Upper lobe of left lung (tissue), 6 donors: Measurements from ENCODE around the gene CCM2L. TPM values are rescaled to one million over a fixed set of nuclear protein-coding genes. Genes with fewer than 3 reads are reported as not detected.

Experiments
- ATAC-seq, 2 donors: fragments of 200-7000 bp; cut with Tn5 transposase; one replicate each; pipeline ENCODE4 v1.9.1; 2022; ENCODE audit warnings: mild to moderate bottlenecking in 2 of 2, moderate library complexity in 2 of 2; ENCODE audit not compliant: low FRiP score in 2 of 2
- DNase-seq, 2 donors: peaks; one replicate each; pipeline ENCODE4 v3.0.0-alpha.2; 2019 to 2020
- H3K27ac ChIP-seq, 4 donors: fragments of 200-600 bp; sonication (generic); one replicate each; pipeline ENCODE4 v1.5.1; 2016 to 2019
- H3K27me3 ChIP-seq, 4 donors: fragments of 200-600 bp; sonication (generic); one replicate each; pipeline ENCODE4 v1.5.1; 2017 to 2019
- H3K36me3 ChIP-seq, 4 donors: fragments of 200-600 bp; sonication (generic); one replicate each; pipeline ENCODE4 v1.5.1; 2016 to 2019
- H3K4me1 ChIP-seq, 4 donors: fragments of 200-600 bp; sonication (generic); one replicate each; pipeline ENCODE4 v1.5.1; 2018 to 2019
- H3K4me3 ChIP-seq, 4 donors: fragments of 200-600 bp; sonication (generic); one replicate each; pipeline ENCODE4 v1.5.1; 2017 to 2019; ENCODE audit warnings: mild to moderate bottlenecking in 2 of 4, moderate library complexity in 1 of 4
- H3K9me3 ChIP-seq, 4 donors: fragments of 200-600 bp; sonication (generic); one replicate each; pipeline ENCODE4 v1.5.1; 2018 to 2019
- EP300 ChIP-seq, 4 donors: sonication (generic); formaldehyde crosslinking; IDR thresholded peaks; one replicate each; pipeline ENCODE4 v1.5.1; 2017; ENCODE audit warnings: antibody characterized with exemption in 4 of 4, control low read depth in 2 of 4
- POLR2A ChIP-seq, 4 donors: fragments of 450-650 bp; IDR thresholded peaks; one replicate each; pipeline ENCODE4 v1.5.1; 2016 to 2017; ENCODE audit warnings: antibody characterized with exemption in 4 of 4, mild to moderate bottlenecking in 2 of 4
- POLR2AphosphoS5 ChIP-seq, 2 donors: sonication (generic); formaldehyde crosslinking; IDR thresholded peaks; one replicate each; pipeline ENCODE4 v1.5.1; 2017; ENCODE audit warnings: antibody characterized with exemption in 2 of 2
- WGBS, 2 donors: methylation state at CpG; one replicate each; pipeline ENCODE4 v1.1.5; 2017 to 2018; 5-methylcytosine and 5-hydroxymethylcytosine counted together
- total RNA-seq, 6 donors: library from RNA; depleted of rRNA in 4 of 6; stranded (reverse); fragments of >200 nt in 4 of 6; gene quantifications; one replicate each; pipeline versions ENCODE4 v1.1.0 to v1.2.1, GENCODE V29; 2016 to 2021
- TF ChIP-seq, protein P1 (sequence below), 6 experiments: fragments of 450-650 bp in 4 of 6; fragments of 200-600 bp in 2 of 6; sonication (generic) in 2 of 6; IDR thresholded peaks; one replicate each; pipeline ENCODE4 v1.5.1; 2016 to 2019; ENCODE audit warnings: antibody characterized with exemption in 6 of 6
- donor health status: DM: no; HTN: no; CAD: no; lungs with moderate emphysema.
- donor health status: DM: no; HTN: yes; CAD: no; lungs with severe emphysema.

CCM2L gene
- total RNA-seq, 6 donors from 2014 or later, result 4.2 to 29.2 (median 8.3) TPM

DNA sequence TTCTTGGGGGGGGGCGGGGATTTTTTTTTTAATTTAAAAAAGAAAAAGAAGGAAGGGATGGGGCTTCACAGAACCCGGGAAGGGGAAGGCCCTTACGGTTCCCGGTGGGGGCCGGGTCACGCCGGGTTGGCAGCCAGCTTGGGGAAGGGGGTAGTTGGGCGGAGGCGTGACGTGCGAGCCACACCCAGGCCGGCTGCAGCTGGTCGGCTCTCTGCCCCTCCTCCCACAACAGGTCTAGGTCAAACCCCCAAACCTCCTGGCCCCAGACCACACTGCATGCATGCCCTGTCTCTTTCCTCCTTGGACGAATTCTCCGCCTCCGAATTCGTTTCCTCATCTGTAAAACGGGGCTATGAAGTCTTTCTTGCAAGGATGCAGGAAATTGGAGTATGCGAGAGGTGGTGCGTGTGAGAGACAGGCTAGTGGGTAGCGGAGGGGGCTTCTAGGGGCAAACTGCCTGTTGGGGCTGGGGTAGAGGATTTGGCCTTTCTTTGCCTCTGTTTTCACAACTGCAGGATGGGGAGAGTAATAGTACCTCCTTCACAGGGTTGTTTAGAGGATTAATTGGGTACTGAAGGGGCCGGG lies 42.6 kb downstream of the CCM2L start:
- 15 to 17% methylated on average over 21 to 22 of the region's 22 CpGs for WGBS, 2 donors
- peak overlapping the region in 3 of 4 donors; percentile 42 to 51 (median 49) for H3K4me3 ChIP-seq

DNA sequence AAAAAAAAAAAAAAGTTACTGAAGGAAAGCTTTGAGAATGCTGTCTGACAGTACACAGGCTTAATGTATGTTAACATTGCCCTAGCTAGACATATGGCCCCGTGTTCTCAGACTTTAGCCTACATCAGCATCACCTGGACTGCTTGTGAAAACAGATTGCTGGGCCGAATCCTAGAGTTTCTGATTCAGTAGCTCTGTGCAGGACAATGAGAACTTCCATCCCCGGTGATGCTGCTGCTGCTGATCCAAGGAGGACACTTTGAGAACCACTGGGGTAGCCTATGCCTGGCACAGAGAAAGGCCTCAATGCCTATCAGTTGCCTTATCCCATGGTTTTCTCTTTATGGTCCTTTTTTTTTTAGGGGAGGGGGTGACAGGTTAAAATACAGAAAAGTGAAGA lies 43.4 kb downstream of the CCM2L start:
- H3K4me3 ChIP-seq, result peak overlapping the region in 1 of 4 donors; percentile 51
- peaks cover 2 to 23% (median 16%) of the 10 kb centered on the region in 4 donors for H3K4me1 ChIP-seq
- DNase-seq (no peak), ATAC-seq (no peak)
- H3K27me3 ChIP-seq, result peaks cover 0 to 20% (median 9%) of the 10 kb centered on the region in 4 donors
- no peaks in the 10 kb centered on the region for H3K36me3 ChIP-seq
- TF ChIP-seq EP300 (IDR thresholded peaks at IDR 0.05) (no peak), POLR2A (IDR thresholded peaks at IDR 0.05) (no peak), POLR2AphosphoS5 (IDR thresholded peaks at IDR 0.05) (no peak)
- TF ChIP-seq, protein P1, sequence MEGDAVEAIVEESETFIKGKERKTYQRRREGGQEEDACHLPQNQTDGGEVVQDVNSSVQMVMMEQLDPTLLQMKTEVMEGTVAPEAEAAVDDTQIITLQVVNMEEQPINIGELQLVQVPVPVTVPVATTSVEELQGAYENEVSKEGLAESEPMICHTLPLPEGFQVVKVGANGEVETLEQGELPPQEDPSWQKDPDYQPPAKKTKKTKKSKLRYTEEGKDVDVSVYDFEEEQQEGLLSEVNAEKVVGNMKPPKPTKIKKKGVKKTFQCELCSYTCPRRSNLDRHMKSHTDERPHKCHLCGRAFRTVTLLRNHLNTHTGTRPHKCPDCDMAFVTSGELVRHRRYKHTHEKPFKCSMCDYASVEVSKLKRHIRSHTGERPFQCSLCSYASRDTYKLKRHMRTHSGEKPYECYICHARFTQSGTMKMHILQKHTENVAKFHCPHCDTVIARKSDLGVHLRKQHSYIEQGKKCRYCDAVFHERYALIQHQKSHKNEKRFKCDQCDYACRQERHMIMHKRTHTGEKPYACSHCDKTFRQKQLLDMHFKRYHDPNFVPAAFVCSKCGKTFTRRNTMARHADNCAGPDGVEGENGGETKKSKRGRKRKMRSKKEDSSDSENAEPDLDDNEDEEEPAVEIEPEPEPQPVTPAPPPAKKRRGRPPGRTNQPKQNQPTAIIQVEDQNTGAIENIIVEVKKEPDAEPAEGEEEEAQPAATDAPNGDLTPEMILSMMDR (IDR thresholded peaks at IDR 0.05), result no peak
- H3K9me3 ChIP-seq, result no peaks in the 10 kb centered on the region
- 84 to 90% methylated on average over 3 of the region's 3 CpGs for WGBS, 2 donors
- peak overlapping the region; percentile 48 to 93 (median 92) for H3K27ac ChIP-seq

More for the DNA sequence above, 42.6 kb downstream of the CCM2L start:
- no peak for TF ChIP-seq EP300 (IDR thresholded peaks at IDR 0.05)
- TF ChIP-seq POLR2AphosphoS5 (IDR thresholded peaks at IDR 0.05), result peak in 1 of 2 donors; percentile 58
- TF ChIP-seq POLR2A (IDR thresholded peaks at IDR 0.05), result peak in 2 of 4 donors; percentile 22 to 50
- H3K9me3 ChIP-seq, result no peaks in the 10 kb centered on the region
- peaks cover 2 to 23% (median 16%) of the 10 kb centered on the region in 4 donors for H3K4me1 ChIP-seq
- ATAC-seq (peak; percentile 74 to 78), DNase-seq (peak; percentile 85 to 92)
- H3K27ac ChIP-seq, result peak overlapping the region; percentile 83 to 93 (median 92)
- H3K27me3 ChIP-seq, result peaks cover 0 to 20% (median 9%) of the 10 kb centered on the region in 4 donors
- no peaks in the 10 kb centered on the region for H3K36me3 ChIP-seq

DNA sequence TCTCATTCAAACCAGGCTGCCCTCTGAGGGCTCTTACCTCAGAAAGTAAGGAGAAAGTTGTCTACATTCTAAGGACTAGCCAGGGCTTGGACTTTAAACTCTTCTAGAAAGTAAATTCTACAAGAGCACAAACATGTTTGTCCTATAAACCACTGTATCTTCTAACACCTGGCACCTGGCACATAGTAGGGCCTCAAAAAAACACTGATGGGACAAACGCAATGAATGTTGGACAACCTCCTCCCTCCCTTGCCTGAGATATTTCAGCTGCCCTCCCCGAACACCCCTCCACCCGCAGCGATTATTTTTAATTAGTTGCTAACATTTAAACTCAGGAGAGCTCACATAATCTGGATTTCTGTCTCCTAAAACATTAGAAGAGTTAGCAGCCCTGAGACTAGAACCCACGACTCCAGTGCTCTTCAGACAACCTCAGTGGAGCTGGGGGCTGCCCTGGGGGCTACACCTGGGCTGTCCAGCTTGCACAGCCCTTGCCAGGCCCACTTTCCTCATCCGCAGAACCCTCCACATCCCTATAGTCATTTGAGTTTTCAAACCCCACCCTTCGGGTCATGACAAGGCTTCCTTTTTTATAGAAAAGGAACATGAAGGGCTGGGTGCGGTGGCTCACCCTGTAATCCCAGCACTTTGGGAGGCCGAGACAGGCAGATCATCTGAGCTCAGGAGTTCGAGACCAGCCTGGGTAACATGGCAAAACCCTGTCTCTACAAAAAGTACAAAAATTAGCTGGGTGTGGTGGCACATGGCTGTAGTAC lies 46.7 kb downstream of the CCM2L start:
- H3K4me3 ChIP-seq, result no peak overlapping the region
- DNase-seq (peak in 1 of 2 donors; percentile 39), ATAC-seq (peak; percentile 39)
- no peak for TF ChIP-seq POLR2A (IDR thresholded peaks at IDR 0.05)
- TF ChIP-seq, protein P1 (IDR thresholded peaks at IDR 0.05), result no peak
- TF ChIP-seq EP300 (IDR thresholded peaks at IDR 0.05), result no peak
- TF ChIP-seq POLR2AphosphoS5 (IDR thresholded peaks at IDR 0.05), result no peak
- peaks cover 0 to 13% (median 9%) of the 10 kb centered on the region in 4 donors for H3K27me3 ChIP-seq
- 66 to 71% methylated on average over 10 of the region's 10 CpGs for WGBS, 2 donors
- no peaks in the 10 kb centered on the region for H3K9me3 ChIP-seq
- peaks cover 2 to 13% (median 10%) of the 10 kb centered on the region in 4 donors for H3K4me1 ChIP-seq
- peak overlapping the region in 3 of 4 donors; percentile 32 to 56 (median 46) for H3K27ac ChIP-seq
- H3K36me3 ChIP-seq, result no peaks in the 10 kb centered on the region

DNA sequence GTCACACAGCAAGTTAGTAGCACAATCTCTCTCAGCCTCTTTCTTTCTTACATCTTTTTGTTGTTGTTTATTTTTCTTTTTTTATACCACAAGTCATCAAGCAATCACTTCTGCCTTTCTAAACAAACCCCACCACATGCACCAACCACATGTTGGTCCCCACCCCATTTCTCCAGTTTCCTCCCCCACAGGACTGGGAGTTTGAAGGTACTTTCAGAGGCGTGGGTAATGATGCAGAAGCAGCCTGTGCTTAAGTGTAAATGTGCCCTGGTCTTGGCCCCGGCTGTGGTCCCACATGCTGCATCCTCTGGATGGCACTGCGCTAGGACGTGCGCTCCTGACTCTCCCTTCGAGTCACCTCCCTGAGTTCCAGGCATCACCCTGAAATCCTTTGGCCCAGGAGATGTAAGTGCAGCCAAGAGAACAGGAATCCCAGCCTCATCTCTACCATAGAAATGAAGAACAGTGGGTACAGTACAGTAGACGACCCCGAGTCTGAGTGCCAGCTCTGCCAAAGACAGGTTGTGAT lies 47.5 kb downstream of the CCM2L start:
- DNase-seq, result no peak
- Histone ChIP-seq H3K27ac (peak overlapping the region in 1 of 4 donors; percentile 32), H3K36me3 (no peaks in the 10 kb centered on the region), H3K4me3 (no peak overlapping the region), H3K27me3 (peaks cover 0 to 7% (median 5%) of the 10 kb centered on the region in 4 donors), H3K4me1 (peaks cover 0 to 5% (median 2%) of the 10 kb centered on the region in 4 donors), H3K9me3 (no peaks in the 10 kb centered on the region)
- no peak for ATAC-seq
- TF ChIP-seq POLR2A (IDR thresholded peaks at IDR 0.05), result no peak
- no peak for TF ChIP-seq EP300 (IDR thresholded peaks at IDR 0.05)
- TF ChIP-seq, protein P1 (IDR thresholded peaks at IDR 0.05), result no peak
- TF ChIP-seq POLR2AphosphoS5 (IDR thresholded peaks at IDR 0.05), result no peak
- 64 to 75% methylated on average over 8 of the region's 8 CpGs for WGBS, 2 donors

DNA sequence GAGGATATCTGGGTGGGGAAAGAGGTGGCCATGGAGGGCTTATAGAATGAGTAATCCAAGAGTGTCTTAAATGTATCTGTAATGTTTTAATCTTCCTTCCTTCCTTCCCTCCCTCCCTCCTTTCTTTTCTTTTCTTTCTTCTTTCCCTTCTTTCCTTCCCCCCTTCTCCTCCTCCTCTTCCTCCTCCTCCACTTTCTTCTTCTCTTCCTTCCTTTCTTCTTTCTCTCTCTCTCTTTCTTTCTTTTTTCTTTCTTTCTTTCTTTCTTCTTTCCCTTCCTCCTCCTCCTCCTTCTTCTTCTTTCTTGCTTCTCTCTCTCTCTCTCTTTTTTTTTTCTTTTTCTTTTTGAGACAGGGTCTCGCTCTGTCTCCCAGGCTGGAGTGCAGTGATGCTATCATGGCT lies 49.0 kb downstream of the CCM2L start:
- ATAC-seq, result no peak
- DNase-seq, result no peak
- Histone ChIP-seq H3K36me3 (no peaks in the 10 kb centered on the region), H3K4me3 (no peak overlapping the region), H3K9me3 (no peaks in the 10 kb centered on the region), H3K27ac (no peak overlapping the region), H3K27me3 (no peaks in the 10 kb centered on the region), H3K4me1 (peaks cover 0 to 2% (median 0%) of the 10 kb centered on the region in 4 donors)
- 92 to 93% methylated on average over 1 of the region's 1 CpG for WGBS, 2 donors
- TF ChIP-seq POLR2AphosphoS5 (IDR thresholded peaks at IDR 0.05), result no peak
- TF ChIP-seq, protein P1 (IDR thresholded peaks at IDR 0.05), result no peak
- no peak for TF ChIP-seq POLR2A (IDR thresholded peaks at IDR 0.05)
- no peak for TF ChIP-seq EP300 (IDR thresholded peaks at IDR 0.05)
